ENCODE results near the gene DPYSL4. TPM values are rescaled to one million over a fixed set of nuclear protein-coding genes. Genes with fewer than 3 reads are reported as not detected.
A peak's percentile ranks its signal among the peaks of the same experiment; 100 is the strongest.

DPYSL4 gene
- total RNA-seq, 1 experiment from 2014 or later = not detected

DNA sequence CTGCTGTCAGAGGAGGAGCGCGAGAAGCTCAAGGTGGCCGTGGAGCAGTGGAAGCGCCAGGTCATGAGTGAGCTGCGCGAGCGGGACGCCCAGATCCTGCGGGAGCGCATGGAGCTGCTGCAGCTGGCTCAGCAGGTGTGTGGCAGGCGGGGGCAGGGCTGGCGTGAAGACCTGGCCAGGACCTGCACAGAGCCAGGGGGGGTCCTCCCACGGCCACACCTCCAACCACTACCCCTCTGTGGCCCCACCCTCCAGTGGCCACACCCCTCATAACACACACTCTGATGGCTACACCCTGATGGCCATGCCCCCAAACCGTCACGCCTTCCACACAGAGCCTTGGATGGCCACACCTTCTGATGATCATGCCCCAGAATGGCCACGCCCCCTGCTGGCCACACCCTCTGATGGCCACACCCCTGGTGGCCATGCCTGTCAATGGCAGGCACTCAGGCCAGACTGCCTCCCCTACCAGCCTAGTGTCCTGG lies 23.4 kb upstream of the DPYSL4 start:
- DNase-seq (ENCODE audit: low spot score) = peak; percentile 56

- DNase-seq (ENCODE audit: low spot score) = no peak
Observed at GRCh38 chr10:132163826-132164515, 22.8 kb upstream of the DPYSL4 start.

- DNase-seq (ENCODE audit: low spot score) = peak; percentile 60
Observed at GRCh38 chr10:132164761-132165278, 21.9 kb upstream of the DPYSL4 start.

GRCh38 chr10:132165416-132165980 lies 21.2 kb upstream of the DPYSL4 start:
- DNase-seq (ENCODE audit: low spot score) = no peak

- no peak for DNase-seq (ENCODE audit: low spot score)
Observed at GRCh38 chr10:132166216-132166950, 20.4 kb upstream of the DPYSL4 start.

- DNase-seq (ENCODE audit: low spot score) = no peak
Observed at GRCh38 chr10:132167041-132167674, 19.6 kb upstream of the DPYSL4 start.

GRCh38 chr10:132167976-132168375 lies 18.8 kb upstream of the DPYSL4 start:
- DNase-seq (ENCODE audit: low spot score) = no peak

DNA sequence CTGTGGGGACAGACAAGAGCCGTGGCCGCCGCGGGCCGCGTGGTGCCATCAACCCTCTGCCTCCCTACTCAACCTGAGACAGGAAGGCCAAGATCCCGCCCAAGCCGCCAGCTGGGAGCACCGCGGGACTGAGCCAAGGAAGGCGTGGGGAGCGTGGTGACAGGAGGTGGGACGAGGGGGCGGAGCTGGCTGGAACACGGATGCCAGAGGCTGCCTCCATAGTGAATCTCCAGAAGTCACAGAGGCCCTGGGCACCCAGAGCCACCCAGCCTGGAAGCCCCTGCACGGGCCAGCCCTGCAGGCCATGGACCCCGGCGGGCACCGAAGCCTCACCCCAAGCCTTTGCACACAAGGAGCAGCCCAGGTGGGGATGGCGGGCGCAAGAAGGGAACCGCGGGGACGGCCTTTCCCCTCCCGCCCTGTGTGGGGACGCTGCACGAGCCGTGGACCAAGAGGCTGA lies 18.1 kb upstream of the DPYSL4 start:
- DNase-seq (ENCODE audit: low spot score) = no peak

DNA sequence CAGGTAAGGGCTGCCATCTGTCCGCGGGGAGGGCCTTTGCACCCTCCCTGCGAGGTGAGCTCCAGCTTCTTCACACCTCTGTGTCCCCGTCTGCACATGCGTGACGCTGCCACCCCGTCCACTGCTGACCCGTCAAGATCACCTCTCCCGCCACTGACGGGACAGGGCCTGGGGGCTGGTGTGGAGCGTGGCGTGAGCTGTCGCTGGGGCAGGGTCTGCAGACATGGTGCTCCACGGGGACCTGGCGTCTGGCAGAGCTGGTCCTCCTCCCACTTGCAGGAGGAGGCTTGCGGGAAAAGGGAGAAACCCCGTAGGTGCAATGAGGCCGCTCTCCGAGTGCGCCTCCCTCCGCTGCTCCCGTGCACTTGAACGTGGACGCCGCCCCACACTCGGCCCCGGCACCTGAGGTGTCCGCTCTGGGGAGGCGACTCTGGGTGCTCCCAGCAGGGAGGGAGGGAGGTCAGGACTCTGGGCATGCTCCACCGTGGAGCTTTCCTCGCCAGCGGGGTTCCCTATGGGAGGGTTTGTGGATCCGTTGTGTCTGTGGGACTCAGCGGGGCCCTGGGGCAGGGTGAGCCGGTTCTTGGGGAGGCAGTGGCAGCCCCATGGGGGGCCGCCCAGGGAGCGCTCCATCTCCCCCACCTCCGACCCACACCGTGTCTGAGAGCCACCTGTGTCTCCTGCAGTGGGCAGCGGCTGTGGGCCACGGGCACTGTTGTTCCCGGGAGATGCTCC lies 17.6 kb upstream of the DPYSL4 start:
- DNase-seq (ENCODE audit: low spot score) = no peak

GRCh38 chr10:132169766-132170560 lies 16.8 kb upstream of the DPYSL4 start:
- DNase-seq (ENCODE audit: low spot score) = no peak

GRCh38 chr10:132170561-132171361 lies 16.0 kb upstream of the DPYSL4 start:
- no peak for DNase-seq (ENCODE audit: low spot score)

DNA sequence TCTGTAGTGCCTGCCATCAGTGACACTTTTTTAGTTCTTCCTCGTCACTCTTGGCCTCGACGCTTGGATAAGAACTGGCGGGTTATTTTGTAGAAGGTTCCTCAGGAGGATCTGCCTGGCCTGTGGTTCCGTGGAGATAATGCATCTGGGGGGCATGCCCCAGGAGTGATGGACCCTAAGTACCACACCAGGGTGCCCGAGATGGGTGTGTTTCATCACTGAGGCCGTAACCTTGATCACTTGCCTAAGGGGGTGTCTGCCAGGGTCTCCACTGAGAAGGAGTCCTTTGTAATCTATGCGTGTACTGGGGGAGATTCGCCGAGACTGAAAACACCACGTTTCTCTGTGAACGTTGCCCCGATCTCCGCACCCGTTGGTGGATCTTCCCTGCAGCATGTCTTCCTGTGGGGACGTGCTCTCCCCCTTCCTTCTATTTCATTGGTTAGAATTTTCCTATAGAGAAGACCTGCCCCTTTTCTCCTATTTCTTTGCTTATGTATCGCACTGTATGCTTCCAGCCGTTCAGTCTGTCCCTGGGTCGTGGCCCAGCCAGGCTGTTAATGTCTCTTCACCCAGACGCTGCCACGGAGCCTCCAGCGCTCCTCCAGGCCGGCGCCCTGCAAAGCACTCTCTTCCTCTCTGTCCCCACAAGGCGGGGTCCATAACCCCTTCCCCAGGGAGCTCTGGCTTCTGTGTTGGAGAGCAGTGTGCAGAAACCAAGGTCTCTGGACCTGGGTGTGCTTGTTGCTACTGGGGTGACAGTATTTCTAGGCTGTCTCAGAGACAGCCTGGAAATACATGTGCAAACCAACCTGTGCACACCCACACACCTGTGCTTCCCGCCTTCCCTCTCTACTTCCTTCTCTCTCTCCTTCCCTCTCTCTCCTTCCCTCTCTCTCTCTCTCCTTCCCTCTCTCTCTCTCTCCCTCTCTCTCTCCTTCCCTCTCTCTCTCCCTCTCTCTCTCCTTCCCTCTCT lies 14.4 kb upstream of the DPYSL4 start:
- no peak for DNase-seq (ENCODE audit: low spot score)

- DNase-seq (ENCODE audit: low spot score) = no peak
Observed at GRCh38 chr10:132173185-132173584, 13.6 kb upstream of the DPYSL4 start.

- no peak for DNase-seq (ENCODE audit: low spot score)
Observed at GRCh38 chr10:132174237-132174636, 12.5 kb upstream of the DPYSL4 start.

GRCh38 chr10:132175408-132175807 lies 11.3 kb upstream of the DPYSL4 start:
- DNase-seq (ENCODE audit: low spot score) = no peak

DNA sequence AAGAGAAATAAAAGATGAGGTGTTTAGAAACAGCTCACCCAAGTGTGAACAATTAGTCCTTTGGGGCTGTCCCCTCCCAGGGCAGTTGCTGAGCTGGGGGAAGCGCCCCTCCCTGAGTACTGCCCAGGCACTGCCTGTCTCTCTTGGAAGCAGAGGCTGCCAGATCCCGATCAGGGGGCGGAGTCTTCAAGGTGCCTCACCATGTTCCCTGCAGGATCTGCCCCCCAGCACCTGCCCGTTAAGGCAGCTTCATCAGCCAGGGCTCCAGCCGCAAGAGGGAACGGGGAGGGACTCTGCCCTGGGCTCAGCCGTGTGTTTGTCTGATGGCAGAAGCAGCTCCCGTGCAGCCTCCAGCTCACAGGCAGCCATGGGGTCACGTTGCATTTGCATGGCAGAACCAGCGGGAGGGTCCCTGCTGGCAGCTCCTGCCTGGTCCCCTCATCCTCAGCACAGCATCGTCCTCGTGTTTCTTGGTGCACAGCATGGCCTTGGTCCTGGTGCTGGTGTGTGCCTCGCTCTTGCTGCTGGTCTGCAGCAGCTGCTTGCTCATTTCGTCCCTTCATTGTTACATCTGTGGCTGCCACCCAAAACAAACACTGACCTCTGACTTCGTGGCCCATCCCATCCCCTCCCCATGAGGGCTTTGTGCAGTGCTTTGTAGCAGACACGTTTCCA lies 10.7 kb upstream of the DPYSL4 start:
- no peak for DNase-seq (ENCODE audit: low spot score)

GRCh38 chr10:132176623-132177500 lies 9.9 kb upstream of the DPYSL4 start:
- no peak for DNase-seq (ENCODE audit: low spot score)
